ENCODE data around the gene TAS2R60. TPM values are rescaled to one million over a fixed set of nuclear protein-coding genes. Genes with fewer than 3 reads are reported as not detected.

The TAS2R60 gene
- total and polyA plus RNA-seq, 8 donors, result not detected

GRCh38 chr7:143396625-143397556, 46.4 kb upstream of the TAS2R60 start:
- intact Hi-C loops (cut with DNase I), result no loop called here
- DNase-seq (peak in 3 of 6 donors; percentile 11 to 57 (median 49)), FAIRE-seq (no peak), ATAC-seq (no peak)
- TF ChIP-seq CTCF (IDR thresholded peaks at IDR 0.05), result no peak
- H3K4me1 ChIP-seq, result peaks cover 0 to 12% (median 8%) of the 10 kb centered on the region in 3 donors
- no peak overlapping the region for H3K27ac ChIP-seq
- H3K4me3 ChIP-seq, result no peak overlapping the region
- H3K36me3 ChIP-seq, result peaks cover 0 to 6% (median 0%) of the 10 kb centered on the region in 3 donors
- no peaks in the 10 kb centered on the region for H3K9me3 ChIP-seq
- no peaks in the 10 kb centered on the region for H3K27me3 ChIP-seq
- WGBS, 2 donors, result 90 to 92% methylated on average over 28 of the region's 28 CpGs

GRCh38 chr7:143397710-143398530, 45.3 kb upstream of the TAS2R60 start:
- Histone ChIP-seq H3K27ac (no peak overlapping the region), H3K4me3 (no peak overlapping the region), H3K4me1 (peaks cover 0 to 8% (median 7%) of the 10 kb centered on the region in 3 donors), H3K9me3 (no peaks in the 10 kb centered on the region), H3K36me3 (peaks cover 0 to 6% (median 0%) of the 10 kb centered on the region in 3 donors), H3K27me3 (no peaks in the 10 kb centered on the region)
- ATAC-seq (no peak), FAIRE-seq (no peak), DNase-seq (no peak)
- intact Hi-C loops (cut with DNase I), result no loop called here
- no peak for TF ChIP-seq CTCF (IDR thresholded peaks at IDR 0.05)
- 90 to 92% methylated on average over 16 of the region's 16 CpGs for WGBS, 2 donors

- Histone ChIP-seq H3K27ac (no peak overlapping the region), H3K4me1 (peaks cover 0 to 3% (median under 1%) of the 10 kb centered on the region in 3 donors), H3K4me3 (no peak overlapping the region), H3K27me3 (no peaks in the 10 kb centered on the region), H3K9me3 (no peaks in the 10 kb centered on the region), H3K36me3 (peaks cover 0 to 6% (median 0%) of the 10 kb centered on the region in 3 donors)
- FAIRE-seq, result no peak
- WGBS, 2 donors, result 87 to 91% methylated on average over 14 of the region's 14 CpGs
- DNase-seq, result no peak
- intact Hi-C loops (cut with DNase I), result no loop called here
- no peak for TF ChIP-seq CTCF (IDR thresholded peaks at IDR 0.05)
- no peak for ATAC-seq
Observed at GRCh38 chr7:143398616-143399015, 44.6 kb upstream of the TAS2R60 start.

- DNase-seq (no peak), ATAC-seq (no peak), FAIRE-seq (no peak)
- no peak overlapping the region for H3K27ac ChIP-seq
- peaks cover 0 to 6% (median 0%) of the 10 kb centered on the region in 3 donors for H3K36me3 ChIP-seq
- no peaks in the 10 kb centered on the region for H3K9me3 ChIP-seq
- no peak overlapping the region for H3K4me3 ChIP-seq
- intact Hi-C loops (cut with DNase I), result no loop called here
- no peaks in the 10 kb centered on the region for H3K27me3 ChIP-seq
- TF ChIP-seq CTCF (IDR thresholded peaks at IDR 0.05), result no peak
- 93 to 96% methylated on average over 8 of the region's 8 CpGs for WGBS, 2 donors
- no peaks in the 10 kb centered on the region for H3K4me1 ChIP-seq
Observed at GRCh38 chr7:143399151-143399550, 44.1 kb upstream of the TAS2R60 start.

Measured in pancreas (tissue), 10 donors.